Head of caudate nucleus (tissue), 42 donors: ENCODE measurements around the gene NT5M.

ENCODE experiments used
- DNase-seq, 42 donors: peaks; one replicate each; pipeline versions ENCODE4 v3.0.0 to v3.0.0-alpha.2; 2020 to 2021; ENCODE audit warnings: mixed read lengths in 7 of 42
- intact Hi-C: fragments of 100-400 bp; cut with DNase I; formaldehyde crosslinking; loops from one replicate; pipeline ENCODE4 v1.15.0; 2022

Gene NT5M

DNA sequence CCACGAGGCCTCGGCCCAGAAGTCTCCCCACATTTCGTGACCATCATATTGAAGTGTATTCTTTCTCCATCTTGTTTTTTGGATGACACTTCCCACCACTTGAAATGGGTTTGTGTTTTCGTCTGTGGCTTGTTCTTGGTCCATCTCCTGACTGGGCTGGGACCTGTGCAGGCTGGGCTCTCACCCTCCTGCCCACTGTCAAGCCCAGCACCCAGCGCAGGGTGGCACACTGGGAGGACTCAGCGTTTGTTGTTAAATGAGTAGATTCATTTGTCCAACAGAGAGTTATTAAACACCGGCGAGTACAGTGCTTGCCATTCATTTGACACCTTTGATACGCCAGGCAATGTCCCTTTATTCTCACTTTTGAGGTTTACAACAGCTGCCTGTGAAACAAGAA, 22.6 kb downstream of the NT5M start:
- intact Hi-C loops = no loop called here
- DNase-seq = no peak

DNA sequence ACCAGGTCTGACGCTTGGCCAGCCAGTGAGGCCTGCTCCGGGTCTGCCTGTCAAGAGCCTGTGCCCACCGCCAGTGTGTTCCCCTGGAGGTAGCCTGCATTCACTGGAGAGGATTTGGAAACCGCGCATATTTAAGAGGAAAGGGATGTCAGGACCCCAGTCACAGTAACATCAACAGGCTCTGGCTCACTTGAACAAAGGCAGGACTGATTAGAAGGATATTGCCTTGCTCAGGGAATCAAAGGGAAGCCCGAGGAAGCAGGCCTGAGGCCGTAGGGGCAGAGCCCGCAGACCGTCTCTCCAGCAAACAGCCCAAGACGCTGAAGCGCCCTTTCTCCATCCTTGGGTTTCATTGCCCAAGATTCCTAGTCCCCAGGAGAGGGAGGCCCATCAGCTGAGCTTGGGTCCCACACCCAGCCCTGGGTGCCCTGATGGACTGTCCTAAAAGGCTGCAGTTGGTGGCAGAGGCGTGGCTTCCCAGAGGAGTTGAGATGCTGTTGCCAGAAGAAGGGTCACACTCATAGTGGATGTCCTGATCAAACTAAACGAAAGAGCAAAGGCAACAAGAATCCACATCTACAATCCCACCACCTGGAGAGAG, 23.2 kb downstream of the NT5M start:
- intact Hi-C loops = no loop called here

DNA sequence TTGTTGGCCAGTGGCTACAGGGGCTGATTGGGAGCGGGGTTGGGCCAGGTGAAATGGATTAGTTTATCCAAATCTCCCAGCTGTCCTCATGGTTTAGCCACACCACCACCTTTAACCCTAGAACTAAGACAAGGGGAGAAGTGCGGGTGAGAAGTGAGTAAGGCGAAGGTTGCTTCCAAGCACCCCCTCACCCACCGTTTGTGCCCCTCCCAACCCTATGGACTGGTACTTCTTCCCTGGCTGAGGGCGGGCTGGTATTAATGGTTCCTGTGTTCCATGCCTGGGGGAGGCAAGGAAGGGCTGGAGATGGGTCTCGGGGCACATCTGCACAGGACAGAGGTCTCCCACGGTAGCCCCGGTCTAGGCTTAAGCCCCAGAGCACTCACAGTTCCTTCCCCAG, 25.1 kb downstream of the NT5M start:
- intact Hi-C loops = no loop called here
- DNase-seq = no peak

More for the DNA sequence above, 23.2 kb downstream of the NT5M start:
- no peak for DNase-seq

DNA sequence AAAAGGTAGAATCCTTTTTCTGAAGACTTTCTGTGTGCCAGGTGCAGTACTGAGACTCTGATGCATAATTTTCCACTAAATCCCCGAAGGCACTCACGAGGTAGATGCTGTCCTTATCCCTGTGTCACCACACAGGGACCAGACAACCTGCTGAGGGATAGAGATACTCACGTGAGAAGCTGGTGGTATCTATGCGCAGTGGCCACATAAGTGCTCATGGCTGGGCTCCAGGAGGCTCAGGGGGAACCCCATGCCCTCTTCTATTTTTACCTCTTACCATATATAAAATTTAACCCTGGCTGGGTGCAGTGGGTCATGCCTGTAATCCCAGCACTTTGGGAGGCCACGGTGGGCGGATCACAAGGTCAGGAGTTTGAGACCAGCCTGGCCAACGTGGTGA, 38.3 kb downstream of the NT5M start:
- no peak for DNase-seq
- intact Hi-C loops = no loop called here

DNA sequence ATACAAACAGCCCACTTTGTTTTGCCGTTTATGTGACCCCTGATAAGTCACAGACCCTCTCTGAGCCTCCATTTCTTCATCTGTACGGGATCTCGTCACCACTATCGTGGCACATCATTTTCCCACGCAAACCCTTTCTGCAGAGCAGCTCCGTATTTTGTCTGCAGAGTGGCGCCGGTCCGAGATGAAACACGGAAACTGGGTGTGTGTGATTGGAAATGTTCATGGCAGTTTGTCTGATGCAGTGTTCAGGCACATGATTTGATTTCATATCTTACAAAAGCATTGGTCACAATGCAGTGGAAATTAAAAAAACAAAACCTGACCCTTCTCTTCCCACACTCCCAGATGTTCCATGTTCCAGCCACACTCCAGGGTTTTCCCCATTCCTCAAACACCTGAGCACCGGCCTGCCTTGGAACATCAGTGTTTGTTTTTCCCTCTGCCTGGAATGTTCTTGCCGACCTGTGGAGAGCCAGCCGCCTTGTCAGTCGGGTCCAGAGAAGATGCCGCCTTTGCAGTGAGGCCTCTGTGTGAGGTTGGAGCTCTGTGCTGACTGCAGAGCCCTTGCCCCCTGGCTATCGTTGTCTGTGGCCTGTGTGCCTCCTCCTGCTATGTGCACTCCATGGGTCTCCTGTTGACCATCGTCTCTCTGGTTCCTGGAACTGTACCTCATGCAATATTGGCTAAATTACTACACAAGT, 39.2 kb downstream of the NT5M start:
- peak in 1 of 42 donors; percentile 1 for DNase-seq
- intact Hi-C loops = no loop called here

DNA sequence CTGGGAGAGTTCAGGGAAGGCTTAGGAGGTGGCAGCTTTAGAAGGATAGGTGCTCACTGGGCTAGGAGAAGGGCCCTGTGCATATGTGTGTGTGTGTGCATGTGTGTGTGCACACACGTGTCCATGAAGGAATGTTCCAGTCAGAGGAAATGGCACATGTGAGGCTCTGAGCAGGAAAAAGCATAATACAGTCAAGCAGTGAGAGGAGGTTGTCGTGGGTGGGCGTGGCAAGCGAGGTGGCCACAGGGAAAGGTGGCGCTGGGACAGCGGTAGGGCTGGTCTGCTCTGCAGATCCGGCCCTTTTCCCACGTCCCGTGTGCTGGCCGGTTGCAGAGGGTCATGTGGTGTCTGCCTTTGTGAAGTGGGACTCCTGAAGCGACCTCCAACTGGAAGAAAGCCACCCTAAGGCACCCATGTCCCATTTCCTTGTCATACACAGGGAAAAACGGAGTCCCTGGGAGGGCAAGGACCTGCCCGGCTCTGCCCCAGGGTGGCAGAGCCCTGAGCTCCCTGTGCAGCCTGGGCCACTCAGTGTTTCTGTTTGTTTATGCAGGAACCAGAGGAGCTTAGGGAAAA, 40.1 kb downstream of the NT5M start:
- no peak for DNase-seq

GRCh38 chr17:17343896-17344506, 40.8 kb downstream of the NT5M start:
- DNase-seq = peak in 2 of 42 donors; percentile 1 to 8
- intact Hi-C loops = no loop called here

More for the DNA sequence above, 40.1 kb downstream of the NT5M start:
- intact Hi-C loops = no loop called here

DNA sequence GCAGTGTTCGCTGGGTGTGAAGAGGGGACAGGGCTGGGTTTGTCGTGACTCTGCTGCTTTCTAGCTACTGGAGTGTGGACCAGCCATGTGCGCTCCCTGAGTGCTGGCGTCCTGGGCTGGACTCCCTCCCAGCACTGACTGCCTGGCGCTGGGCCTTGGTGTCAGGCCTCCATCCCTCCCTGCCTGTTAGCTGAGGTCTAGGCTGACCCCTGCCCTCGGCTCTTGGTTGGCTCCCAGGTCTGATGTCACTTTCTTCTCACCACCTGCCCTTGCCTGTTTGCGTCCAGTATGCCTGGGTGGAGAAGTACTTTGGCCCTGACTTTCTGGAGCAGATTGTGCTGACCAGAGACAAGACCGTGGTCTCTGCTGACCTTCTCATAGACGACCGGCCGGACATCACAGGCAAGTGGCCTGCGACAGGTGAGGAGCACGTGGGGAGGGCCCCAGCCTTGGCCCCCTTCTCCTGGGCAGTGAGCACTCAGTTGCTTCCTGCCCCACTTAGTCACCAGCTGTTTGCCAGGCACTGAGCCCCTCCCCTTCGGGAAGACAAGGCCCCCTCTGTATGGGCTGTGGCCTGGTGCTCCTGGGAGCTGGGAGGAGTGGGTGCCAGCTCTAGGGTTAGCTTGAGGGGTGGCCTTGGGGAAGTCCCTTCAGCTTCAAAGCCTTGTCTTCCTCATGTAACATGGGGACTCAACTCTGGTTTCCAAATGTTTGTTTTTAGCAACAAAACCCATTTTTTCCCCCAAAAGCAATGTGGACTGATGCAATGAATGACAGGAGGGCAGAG, 41.5 kb downstream of the NT5M start:
- intact Hi-C loops = no loop called here
- DNase-seq = peak in 12 of 42 donors; percentile 15 to 51 (median 27)

GRCh38 chr17:17345294-17345597, 42.1 kb downstream of the NT5M start:
- DNase-seq = peak in 2 of 42 donors; percentile 3
- intact Hi-C loops = no loop called here

GRCh38 chr17:17345686-17346427, 42.7 kb downstream of the NT5M start:
- intact Hi-C loops = no loop called here
- peak in 3 of 42 donors; percentile 4 to 7 (median 5) for DNase-seq

- peak in 1 of 42 donors; percentile 18 for DNase-seq
Observed at GRCh38 chr17:17346428-17347233, 43.5 kb downstream of the NT5M start.

GRCh38 chr17:17347234-17347955, 44.2 kb downstream of the NT5M start:
- DNase-seq = peak in 1 of 42 donors; percentile 25
- intact Hi-C loops = no loop called here

More at GRCh38 chr17:17346428-17347233, 43.5 kb downstream of the NT5M start:
- intact Hi-C loops = no loop called here

- intact Hi-C loops = no loop called here
- peak in 1 of 42 donors; percentile 27 for DNase-seq
Observed at GRCh38 chr17:17347956-17348871, 45.0 kb downstream of the NT5M start.

DNA sequence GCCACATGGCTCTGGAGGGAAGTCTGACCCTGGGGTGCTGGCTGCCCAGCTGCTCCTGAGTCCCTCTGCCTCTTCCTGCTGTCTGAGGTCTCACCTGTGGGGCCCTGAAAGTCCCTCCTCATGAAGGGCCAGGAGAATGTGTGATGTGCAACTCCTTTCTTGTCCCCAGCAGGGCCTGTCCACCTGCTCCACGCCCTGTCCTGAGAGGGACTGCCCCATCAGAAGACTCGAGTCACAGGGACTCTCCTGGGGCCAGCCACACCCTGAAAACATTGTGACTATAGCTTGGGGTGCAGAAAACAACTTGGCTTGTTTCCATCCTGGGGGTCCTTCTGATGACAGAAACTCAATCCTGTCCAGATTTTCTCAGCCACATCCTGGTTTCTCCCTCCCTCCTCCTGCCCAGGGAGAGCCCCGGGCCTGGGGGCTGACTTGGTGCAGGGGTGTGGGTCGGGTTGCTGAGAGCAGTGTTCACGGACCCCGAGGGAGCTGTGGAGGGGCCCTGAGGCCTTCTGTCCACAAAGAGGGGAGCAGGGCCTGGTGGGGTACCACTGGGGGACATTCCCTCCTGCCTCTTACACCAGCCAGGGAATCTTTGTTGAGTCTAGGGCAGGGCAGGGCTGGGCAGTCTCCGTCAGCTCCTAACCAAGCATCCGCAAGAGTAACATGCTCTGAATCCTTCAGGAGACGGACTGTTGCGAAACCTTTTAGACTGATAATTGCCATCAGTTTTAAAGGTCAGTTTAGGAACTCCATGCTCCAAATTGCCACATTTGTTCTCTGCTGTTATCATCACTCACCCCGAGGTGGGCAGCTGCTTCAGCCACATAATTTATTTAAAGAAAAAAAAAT, 45.9 kb downstream of the NT5M start:
- DNase-seq = peak in 2 of 42 donors; percentile 10 to 25

DNA sequence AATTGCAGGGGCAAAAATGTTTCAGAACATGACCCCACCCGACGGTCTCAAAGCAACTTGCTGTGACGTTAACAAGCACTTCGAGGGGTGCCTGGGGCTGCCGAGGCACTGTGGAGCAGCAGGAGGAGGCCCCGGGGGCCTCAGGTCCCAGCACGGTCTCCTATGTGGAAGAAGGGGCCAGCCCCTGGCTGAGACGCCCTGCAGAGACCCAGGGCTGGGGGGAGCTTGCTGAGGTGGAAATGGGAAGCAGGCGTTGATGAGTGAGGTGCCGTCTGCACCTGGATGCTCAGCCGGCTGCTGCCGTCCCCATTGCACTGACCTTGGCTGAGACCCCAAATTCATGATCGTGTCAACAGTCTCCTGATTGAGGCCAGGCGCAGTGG, 46.5 kb downstream of the NT5M start:
- intact Hi-C loops = no loop called here
- peak in 2 of 42 donors; percentile 22 to 23 for DNase-seq

More for the DNA sequence above, 45.9 kb downstream of the NT5M start:
- intact Hi-C loops = no loop called here
